HG02798 (cell line): ENCODE measurements around the gene APC2.
"Not testable (repeated sequence)": the region's sequence is repeated elsewhere in the genome, so short reads cannot be mapped to it uniquely, and the experiment has no call there.

Source experiments
- ATAC-seq: cut with Tn5 transposase; IDR thresholded peaks from one replicate; pipeline ENCODE4 v1.9.1; 2021; ENCODE audit warnings: mild to moderate bottlenecking; ENCODE audit not compliant: unreplicated experiment, poor library complexity

The APC2 gene

GRCh38 chr19:1474765-1475351 lies 24.9 kb downstream of the APC2 start:
- ATAC-seq, result no peak

GRCh38 chr19:1475751-1476437 lies 26.0 kb downstream of the APC2 start:
- no peak for ATAC-seq

DNA sequence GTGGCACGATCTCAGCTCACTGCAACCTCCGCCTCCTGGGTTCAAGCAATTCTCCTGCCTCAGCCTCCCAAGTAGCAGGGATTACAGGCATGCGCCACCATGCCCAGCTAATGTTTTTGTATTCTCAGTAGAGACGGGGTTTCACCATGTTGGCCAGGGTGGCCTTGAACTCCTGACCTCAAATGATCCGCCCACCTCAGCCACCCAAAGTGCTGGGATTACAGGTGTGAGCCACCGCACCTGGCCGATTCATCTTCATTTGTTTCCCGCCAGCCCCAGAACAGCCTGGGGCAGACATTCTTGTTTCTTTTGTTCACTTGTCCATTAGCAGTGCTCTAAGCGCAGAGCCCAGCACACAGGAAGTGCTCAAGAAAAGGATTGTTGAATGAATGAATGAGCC lies 27.1 kb downstream of the APC2 start:
- not testable (repeated sequence) for ATAC-seq

DNA sequence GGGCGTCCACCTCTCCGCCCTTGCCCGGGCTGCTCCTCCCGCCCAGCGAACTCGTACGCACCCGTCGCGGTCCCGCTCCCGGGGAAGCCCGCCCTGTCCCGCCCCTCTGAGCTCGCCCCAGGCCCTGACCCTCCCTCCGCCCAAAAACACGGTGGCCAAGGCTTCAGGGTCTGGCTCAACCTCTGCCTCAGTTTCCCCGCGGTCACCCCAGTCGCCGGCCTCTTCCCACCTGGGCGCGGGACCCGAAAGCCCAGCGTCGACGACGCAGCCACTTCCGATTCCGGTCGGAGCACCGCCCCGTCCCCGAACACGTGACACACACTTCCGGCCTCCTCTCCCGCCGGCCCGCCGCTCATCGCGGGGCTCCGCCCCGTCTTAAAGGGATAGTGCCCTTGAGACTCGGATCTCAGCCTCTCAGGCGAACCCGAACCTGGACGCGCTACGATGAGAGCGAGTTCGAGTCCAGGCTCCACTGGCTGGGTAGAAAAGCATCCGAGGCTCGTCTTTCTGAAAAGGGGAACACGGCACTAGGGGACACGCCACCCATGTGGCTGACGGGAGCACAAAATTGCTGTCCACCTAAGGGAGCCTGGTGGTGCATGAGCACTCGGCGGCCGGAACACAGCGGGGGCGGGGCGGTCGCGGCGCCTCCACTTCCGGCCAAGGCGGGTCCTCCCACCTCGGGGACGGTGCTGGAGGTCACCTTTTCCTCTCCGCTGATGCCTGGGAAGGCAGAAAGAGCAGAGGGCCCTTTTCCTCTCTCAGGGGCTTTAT lies 29.2 kb downstream of the APC2 start, which contains the start of gene C19orf25:
Gene C19orf25 (minus strand): TSS at position 282 of the 774 bp plus-strand sequence. CDS start 312 bp downstream, outside the sequence.
- ATAC-seq, result peak; percentile 91

DNA sequence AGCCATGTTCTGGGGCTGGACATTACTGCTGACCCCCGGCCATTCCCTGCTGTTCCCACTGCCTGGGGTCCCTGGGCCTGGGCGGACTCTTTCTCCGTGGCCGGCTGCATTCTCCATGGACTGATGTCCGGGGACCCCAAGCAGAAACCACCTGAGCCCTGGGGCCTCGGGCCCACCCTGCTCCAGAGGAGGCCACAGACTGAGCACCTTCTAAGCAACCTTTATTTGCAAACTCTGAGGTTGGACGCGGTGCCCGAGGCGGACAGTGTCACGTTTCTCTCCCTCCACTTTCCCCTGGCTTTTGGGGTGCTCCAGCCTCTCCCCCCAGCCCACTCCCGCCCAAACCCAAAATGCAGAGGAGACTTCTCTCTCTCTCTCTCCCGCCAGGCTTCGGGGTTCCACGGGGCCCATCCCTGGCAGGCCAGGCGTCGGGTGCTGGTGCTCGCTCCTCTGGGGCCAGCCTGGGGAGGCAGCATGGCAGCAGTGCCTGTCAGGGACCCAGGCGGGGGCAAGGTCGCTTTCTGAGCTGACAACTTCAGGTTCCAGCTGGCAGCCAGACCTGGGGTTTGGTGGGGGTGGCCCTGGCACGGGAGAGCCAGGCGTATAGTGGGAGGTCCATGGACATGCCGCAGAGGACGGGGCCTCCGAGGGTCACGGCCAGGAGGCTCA lies 31.4 kb downstream of the APC2 start:
- no peak for ATAC-seq

DNA sequence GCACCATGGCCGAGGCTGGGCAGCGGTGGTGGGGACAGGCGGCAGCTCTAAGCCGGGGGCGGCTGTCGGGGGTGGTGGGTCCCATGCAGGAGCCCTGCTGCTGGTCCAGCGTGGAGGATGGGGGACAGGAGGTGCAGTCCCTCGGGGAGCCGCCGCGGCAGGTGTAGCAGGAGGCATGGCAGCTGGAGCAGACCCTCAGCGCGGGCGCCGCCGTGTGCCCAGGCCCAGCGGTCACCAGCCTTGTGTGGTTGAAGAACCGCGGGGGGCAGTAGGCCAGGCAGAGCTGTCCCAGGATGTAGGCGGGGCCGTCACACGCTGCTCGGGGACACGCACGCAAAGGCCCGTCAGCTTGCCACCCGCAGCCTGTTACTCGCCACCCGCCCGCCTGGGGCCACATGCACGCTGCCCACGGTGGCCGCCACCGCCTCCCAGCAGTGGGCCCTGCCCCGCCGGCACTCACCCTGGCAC lies 32.0 kb downstream of the APC2 start:
- no peak for ATAC-seq

DNA sequence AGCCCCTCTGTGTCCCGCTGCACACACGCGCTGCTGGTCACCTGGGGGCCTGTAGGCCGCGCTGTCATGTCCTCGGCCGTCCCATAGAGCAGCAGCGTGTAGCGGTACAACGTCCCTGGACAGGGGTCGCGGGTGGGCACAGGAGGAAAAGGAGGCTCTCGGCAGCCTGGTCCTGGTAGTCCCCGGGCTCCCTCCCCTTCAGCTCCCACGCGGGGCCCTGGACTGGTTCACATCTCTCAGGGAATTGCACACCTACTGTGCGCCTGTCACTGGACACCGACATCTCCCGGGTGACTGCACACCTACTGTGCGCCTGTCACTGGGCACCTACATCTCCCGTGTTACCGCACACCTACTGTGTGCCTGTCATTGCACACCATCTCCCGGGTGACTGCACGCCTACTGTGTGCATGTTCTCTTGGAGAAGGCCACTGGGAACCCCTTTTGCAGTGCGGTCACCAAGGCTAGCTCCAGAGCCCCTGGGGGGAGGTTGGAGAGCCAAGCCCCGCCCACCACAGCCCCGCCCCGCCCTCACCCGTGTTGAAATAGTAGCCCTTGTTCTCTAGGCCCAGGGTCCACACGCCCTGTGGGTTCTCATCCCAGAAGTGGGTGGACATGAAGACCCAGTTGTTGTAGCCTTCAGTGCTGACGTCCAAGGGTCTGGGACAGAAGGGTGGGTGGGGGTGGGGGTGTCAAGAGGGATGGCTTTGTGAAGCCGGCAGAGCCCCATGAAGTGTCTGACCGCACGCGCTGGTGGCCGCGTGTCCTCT lies 32.6 kb downstream of the APC2 start:
- ATAC-seq, result no peak

GRCh38 chr19:1483131-1483978 lies 33.4 kb downstream of the APC2 start:
- ATAC-seq, result no peak

DNA sequence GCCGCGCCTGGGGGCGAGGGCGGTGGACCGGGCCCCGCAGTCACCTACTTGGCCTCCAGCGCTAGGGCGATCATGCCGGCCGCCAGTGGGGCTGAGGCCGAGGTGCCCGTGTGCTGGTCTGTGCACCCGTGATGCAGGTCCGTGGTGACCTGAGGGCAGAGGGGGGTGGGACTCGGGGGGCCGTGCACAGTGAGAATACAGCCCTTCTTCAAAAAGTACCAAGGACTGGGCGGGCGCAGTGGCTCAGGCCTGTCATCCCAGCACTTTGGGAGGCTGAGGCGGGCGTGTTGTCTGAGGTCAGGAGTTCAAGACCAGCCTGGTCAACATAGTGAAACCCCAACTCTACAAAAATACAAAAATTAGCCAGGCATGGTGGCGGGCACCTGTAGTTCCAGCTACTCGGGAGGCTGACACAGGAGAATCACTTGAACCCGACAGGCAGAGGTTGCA lies 34.1 kb downstream of the APC2 start:
- ATAC-seq, result no peak

DNA sequence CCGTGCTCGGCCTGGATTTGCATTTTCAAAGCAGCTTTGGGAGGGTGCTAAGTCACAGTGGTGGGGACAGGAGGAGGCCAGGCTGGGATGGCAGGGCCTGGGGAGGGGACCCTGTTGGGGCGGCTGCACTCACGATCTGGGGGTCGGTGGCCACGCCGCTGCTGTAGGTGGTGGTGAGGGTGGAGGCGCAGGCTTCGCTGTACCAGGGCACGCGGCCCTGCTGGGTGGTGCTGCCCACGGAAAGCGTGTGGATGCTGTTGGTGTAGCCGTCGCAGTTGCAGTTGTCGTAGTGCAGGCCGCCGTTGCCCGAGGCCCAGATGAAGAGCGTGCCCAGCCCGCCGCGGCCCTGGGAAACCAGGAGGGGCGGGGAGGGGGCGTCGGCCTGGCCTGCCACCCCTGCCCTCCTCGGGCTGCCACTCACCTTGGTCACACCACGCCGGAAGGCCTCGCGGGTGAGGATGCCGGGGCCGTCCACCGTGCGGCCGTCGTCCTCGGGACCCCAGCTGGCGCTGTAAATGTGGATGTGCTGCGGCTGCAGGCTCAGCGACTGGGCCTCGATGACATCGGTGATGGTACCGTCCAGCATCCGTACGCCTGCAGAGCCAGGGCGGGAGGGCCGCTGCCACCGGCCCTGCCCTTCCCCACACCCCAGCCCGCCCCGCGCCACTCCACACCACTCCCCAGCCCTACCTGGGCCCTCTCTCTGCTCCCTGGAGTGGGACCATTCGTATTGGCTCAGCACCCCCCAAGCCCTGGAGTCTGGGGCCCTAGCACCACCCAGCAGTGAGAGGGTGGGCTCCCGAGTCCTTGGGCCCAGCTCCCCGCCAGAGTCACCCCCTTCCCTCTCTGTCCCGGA lies 37.0 kb downstream of the APC2 start:
- ATAC-seq, result no peak

GRCh38 chr19:1487576-1488281 lies 37.8 kb downstream of the APC2 start:
- ATAC-seq, result no peak

DNA sequence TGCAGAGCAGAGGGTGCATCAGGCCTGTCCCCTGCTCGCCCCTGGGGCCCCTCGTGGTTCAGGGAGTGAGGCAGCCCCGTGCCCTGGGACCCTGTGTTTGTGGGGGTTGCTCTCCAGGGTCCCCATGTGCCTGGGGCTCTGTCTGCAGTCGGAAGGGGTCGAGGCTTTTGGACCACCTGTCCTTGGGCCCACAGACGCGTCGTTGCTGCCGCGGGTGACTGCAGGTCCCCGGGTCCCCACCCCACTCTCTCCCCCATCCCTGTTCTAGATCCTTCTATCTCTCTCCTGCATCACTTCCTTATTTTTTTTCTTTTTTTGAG lies 38.3 kb downstream of the APC2 start:
- ATAC-seq, result no peak

DNA sequence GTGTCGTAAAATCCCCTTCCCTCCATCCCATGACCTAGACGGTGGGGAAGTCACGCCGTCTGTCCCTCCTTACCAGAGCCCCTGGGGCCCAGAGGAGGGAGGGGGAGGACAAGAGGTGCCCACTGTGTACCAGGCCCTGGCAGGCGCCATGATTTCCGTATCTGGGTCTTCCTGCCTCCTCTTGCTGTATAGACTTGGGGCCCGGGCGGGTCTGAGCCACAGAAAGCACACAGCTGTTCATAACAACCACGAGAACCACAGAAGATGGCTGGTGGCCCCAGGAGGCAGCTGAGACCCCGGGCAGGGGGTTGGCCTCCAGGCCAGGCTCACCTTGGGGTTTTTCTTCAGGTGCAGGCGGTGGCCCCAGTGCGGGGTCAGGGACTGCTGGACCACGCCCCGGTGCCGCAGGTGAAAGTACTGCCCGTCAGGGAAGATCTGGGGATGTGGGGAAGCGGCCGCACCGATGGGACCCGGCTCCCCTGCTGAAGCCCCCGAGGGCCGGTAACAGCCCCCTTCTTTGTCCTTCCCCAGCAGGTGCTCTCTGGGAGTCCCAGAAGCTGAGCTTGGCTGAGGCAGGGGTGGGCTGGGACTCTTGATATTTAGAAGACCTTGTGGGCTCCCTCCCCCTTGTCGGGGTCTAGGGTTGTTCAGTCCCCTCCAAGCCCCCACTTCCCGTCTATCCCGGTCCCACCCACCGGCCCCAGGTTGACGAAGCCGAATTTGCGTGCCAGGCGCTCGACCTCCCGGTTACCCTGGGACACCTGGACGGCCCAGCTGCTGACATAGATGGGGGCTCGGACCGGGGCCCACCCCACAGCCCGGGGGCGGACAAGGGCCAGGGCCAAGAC lies 39.8 kb downstream of the APC2 start:
- no peak for ATAC-seq

DNA sequence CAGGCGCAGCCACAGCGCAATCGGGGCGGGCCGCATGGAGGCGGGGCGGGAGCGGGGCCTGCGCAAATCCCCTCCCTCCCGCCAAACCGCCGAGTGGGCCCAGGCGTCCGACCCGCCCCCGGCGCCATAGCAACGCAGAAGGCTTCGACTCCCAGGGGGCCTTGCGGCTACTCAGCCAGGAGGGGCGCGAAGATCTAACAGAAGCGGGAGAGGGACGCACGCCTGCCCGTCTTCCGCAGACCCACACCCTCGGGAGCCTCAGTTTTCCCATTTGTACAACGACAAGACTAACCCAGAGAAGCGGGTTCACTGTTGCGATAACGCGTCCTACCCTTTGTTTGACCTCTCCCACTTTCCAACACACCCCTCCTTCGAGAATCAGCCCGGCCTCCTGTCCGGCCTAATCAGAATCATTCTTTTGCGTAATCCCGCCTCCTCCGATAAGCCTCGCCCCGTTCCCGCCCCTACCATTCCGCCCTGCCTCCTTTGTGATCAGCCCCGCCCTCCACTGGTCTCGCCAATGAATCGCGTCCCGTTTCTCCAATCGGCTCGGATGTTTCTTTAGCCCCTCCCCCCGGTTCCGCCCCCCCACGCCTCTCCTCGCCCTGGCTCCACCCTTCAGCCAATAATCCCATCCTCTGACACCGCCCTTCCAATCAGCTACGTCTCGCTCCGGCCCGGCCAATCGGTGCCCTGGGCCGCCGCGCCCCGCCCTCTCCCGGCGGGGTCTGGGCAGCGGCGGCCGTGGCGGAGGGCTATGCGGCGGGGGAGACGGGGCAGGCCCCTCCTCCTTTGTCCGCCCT lies 40.6 kb downstream of the APC2 start, which contains the start of gene PCSK4:
Gene PCSK4 (minus strand): TSS at position 40 of the 803 bp plus-strand sequence. CDS start 4 bp downstream, at position 36.
- peak; percentile 87 for ATAC-seq

DNA sequence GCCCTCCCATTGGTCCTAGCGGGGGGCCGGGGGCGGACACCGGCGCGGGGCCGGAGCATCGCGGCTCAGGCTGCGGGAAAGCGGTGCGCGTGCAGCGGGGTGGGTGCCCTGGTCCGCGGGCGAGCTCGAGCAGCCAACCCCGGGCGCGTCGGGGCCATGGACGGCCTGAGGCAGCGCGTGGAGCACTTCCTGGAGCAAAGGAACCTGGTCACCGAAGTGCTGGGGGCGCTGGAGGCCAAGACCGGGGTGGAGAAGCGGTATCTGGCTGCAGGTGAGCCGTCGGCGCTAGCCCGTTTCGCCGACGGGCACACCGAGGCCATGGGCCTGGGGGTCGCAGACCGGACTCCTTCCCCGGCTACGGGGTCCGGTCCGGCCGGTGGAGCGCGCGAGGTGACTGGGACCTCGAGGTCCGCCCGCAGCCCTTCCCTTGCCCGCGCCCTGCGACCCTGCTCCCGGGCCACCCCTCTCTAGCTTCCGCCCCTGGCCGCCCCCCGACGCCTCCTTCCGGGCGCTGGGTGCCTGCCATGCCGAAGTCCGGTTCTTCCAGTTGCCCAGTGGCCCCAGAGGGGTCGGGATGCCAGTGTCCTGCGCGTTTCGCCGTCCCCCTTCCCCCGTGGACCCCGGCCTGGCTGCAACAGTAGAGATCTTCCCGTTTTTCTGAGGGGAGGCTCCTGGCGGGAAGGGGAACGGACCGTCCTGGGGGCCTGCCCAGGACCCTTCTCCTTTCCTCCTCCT lies 41.4 kb downstream of the APC2 start, which contains the start of gene REEP6:
Gene REEP6 (plus strand): TSS at position 68 of the 735 bp plus-strand sequence. CDS start 89 bp downstream, at position 157.
- ATAC-seq, result no peak
